Psoas muscle (tissue), 8 donors: Measurements from ENCODE around the gene ANAPC15. TPM values are rescaled to one million over a fixed set of nuclear protein-coding genes. Genes with fewer than 3 reads are reported as not detected.

Experiments used
- ATAC-seq, 4 donors: fragments of 200-7000 bp; cut with Tn5 transposase; one replicate each; pipeline ENCODE4 v1.9.1; 2020; ENCODE audit warnings: moderate library complexity in 3 of 4, mild to moderate bottlenecking in 2 of 4
- DNase-seq, 2 donors: peaks; one replicate each; pipeline ENCODE4 v3.0.0-alpha.2; 2020
- H3K27ac ChIP-seq: fragments of 200-600 bp; one replicate; pipeline ENCODE4 v1.8.0; 2022
- H3K27me3 ChIP-seq, 3 donors: fragments of 200-600 bp in 1 of 3; one replicate each; pipeline versions ENCODE4 v1.6.1 to v1.8.0; 2013 to 2022; ENCODE audit warnings: low read length in 2 of 3, mild to moderate bottlenecking in 2 of 3, moderate library complexity in 1 of 3; ENCODE audit not compliant: insufficient read depth in 3 of 3
- H3K36me3 ChIP-seq, 2 donors: fragments of 200-600 bp in 1 of 2; one replicate each; pipeline versions ENCODE4 v1.6.1 to v1.8.0; 2013 to 2022; ENCODE audit warnings: low read depth in 1 of 2, mild to moderate bottlenecking in 1 of 2, moderate library complexity in 1 of 2; ENCODE audit not compliant: insufficient read depth in 1 of 2
- H3K4me1 ChIP-seq: fragments of 200-600 bp; one replicate; pipeline ENCODE4 v1.8.0; 2022
- H3K4me3 ChIP-seq: fragments of 200-600 bp; one replicate; pipeline ENCODE4 v1.8.0; 2022; ENCODE audit warnings: mild to moderate bottlenecking
- H3K9me3 ChIP-seq: fragments of 200-600 bp; one replicate; pipeline ENCODE4 v1.8.0; 2022
- WGBS, 3 donors: extraction: QIAGEN DNeasy Blood & Tissue Kit; methylation state at CpG; one replicate each; pipeline versions ENCODE4 v1.1.6 to v1.1.7; 2013; 5-methylcytosine and 5-hydroxymethylcytosine counted together
- intact Hi-C, 2 donors: fragments of 100-400 bp; cut with DNase I; formaldehyde crosslinking; loops; one replicate each; pipeline versions ENCODE4 v1.11.0 to v1.14.2; 2022
- polyA plus RNA-seq, 3 donors: library from polyadenylated mRNA; stranded (reverse); fragments of 200-250 nt; gene quantifications; one replicate each; pipeline ENCODE4 v1.2.3, GENCODE V29; 2013
- total RNA-seq, 4 donors: library from RNA; stranded (reverse); fragmentation: NEBNext Ultra II Directional in 2 of 4; extraction: Animal tissue kit (Norgen Biotek cat#: 25700) in 2 of 4; gene quantifications; one replicate each; pipeline versions ENCODE4 v1.2.1 to v1.2.4, GENCODE V29; 2021 to 2023
- TF ChIP-seq, protein P1 (sequence below): fragments of 200-600 bp; IDR thresholded peaks from one replicate; pipeline ENCODE4 v1.8.0; 2022; ENCODE audit warnings: antibody characterized with exemption
- donor health status: healthy with polysubstance abuse.
- donor health status: DM: no; HTN: no; CAD: no; lungs with moderate emphysema.
- donor health status: Bipolar disorder and iron deficiency.
- donor health status: healthy.
- donor health status: DM: yes; HTN: yes; CAD: no.
- donor health status: DM: no; HTN: no; CAD: no.
- donor health status: DM: no; HTN: no; CAD: no.
- donor health status: DM: yes; HTN: yes; CAD: no.

Gene ANAPC15
- total and polyA plus RNA-seq, 7 donors = 32.7 to 49.2 (median 37.5) TPM

DNA sequence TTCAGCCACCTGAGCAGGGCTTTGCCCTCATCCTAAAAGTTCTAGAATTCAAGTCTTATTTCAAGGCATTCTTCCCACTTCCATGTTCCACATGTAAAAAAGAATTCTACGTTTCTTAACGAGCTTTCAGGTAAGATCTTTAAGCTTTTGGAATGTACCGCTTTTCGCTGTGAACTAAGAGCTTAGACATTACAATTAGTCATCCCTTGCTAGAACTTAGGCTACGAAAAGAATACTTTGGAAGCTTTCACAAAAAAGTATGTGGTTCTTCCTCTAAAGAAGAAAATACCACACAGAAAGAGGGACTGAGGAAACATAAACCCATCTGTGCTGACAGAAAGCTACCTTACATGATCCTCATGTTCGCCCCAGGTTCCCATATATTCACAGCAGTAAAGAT, 34.0 kb downstream of the ANAPC15 start:
- TF ChIP-seq, protein P1, sequence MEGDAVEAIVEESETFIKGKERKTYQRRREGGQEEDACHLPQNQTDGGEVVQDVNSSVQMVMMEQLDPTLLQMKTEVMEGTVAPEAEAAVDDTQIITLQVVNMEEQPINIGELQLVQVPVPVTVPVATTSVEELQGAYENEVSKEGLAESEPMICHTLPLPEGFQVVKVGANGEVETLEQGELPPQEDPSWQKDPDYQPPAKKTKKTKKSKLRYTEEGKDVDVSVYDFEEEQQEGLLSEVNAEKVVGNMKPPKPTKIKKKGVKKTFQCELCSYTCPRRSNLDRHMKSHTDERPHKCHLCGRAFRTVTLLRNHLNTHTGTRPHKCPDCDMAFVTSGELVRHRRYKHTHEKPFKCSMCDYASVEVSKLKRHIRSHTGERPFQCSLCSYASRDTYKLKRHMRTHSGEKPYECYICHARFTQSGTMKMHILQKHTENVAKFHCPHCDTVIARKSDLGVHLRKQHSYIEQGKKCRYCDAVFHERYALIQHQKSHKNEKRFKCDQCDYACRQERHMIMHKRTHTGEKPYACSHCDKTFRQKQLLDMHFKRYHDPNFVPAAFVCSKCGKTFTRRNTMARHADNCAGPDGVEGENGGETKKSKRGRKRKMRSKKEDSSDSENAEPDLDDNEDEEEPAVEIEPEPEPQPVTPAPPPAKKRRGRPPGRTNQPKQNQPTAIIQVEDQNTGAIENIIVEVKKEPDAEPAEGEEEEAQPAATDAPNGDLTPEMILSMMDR = no peak
- Histone ChIP-seq H3K36me3 (no peaks in the 10 kb centered on the region), H3K4me3 (no peak overlapping the region), H3K27me3 (no peaks in the 10 kb centered on the region), H3K4me1 (peaks cover 22% of the 10 kb centered on the region), H3K9me3 (no peaks in the 10 kb centered on the region), H3K27ac (peak overlapping the region; percentile 91)
- DNase-seq = no peak
- 77 to 90% (median 79%) methylated on average over 6 of the region's 6 CpGs for WGBS, 3 donors
- no peak for ATAC-seq
- intact Hi-C loops = loop anchor here in 1 of 2 donors (5.0 kb wide), 1 partner anchor 36 kb away; no protein-coding TSS in a partner anchor

DNA sequence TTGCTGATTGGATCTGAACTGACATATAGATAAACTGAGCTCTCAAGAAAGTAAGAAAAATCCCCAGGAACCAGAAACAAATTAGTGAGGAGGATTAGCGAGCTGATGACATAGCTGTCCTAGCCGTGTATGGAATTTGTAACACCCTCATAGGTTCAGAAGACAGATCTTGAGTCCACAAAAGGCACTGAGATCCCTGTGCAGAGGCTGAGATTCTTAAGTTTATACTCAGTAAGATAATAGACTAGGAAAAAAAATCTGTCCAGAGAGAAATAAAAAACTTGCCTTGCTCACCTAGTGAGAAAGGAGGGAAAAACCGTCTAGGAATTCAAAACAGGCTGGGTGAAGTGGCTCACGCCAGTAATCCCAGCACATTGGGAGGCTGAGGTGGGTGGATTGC, 36.7 kb downstream of the ANAPC15 start:
- ATAC-seq (no peak), DNase-seq (no peak)
- Histone ChIP-seq H3K4me3 (no peak overlapping the region), H3K27me3 (no peaks in the 10 kb centered on the region), H3K9me3 (no peaks in the 10 kb centered on the region), H3K36me3 (no peaks in the 10 kb centered on the region), H3K4me1 (peaks cover 27% of the 10 kb centered on the region), H3K27ac (no peak overlapping the region)
- WGBS, 3 donors = 80 to 94% (median 90%) methylated on average over 4 of the region's 4 CpGs
- TF ChIP-seq, protein P1 = no peak
- intact Hi-C loops = loop anchor here in 1 of 2 donors (5.0 kb wide), 1 partner anchor 33 kb away; no protein-coding TSS in a partner anchor

DNA sequence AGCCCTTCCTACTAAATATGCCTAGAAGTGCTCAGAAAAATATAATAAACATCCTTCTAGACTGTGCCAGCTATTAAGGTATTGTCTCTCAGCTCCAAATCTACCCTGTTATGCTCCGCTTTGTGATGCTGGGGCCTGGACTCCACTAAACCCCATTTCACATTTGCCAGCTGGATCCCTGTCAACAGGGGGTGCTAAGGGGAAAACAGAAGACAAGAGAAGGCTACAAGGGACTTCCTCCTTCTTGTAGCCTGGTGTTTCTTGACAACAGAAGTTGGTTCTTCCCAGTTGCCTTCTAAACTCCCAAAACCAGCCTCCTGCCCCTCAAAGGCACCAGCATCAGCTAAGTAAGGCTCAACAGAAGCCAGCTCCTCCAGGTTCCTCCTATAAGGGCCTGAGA, 37.4 kb downstream of the ANAPC15 start:
- intact Hi-C loops = loop anchor here in 1 of 2 donors (5.0 kb wide), 1 partner anchor 33 kb away; no protein-coding TSS in a partner anchor
- Histone ChIP-seq H3K36me3 (no peaks in the 10 kb centered on the region), H3K4me3 (no peak overlapping the region), H3K27me3 (no peaks in the 10 kb centered on the region), H3K4me1 (peaks cover 34% of the 10 kb centered on the region), H3K27ac (no peak overlapping the region), H3K9me3 (no peaks in the 10 kb centered on the region)
- TF ChIP-seq, protein P1 = no peak
- 86 to 97% (median 96%) methylated on average over 1 of the region's 1 CpG for WGBS, 3 donors
- ATAC-seq (no peak), DNase-seq (no peak)

DNA sequence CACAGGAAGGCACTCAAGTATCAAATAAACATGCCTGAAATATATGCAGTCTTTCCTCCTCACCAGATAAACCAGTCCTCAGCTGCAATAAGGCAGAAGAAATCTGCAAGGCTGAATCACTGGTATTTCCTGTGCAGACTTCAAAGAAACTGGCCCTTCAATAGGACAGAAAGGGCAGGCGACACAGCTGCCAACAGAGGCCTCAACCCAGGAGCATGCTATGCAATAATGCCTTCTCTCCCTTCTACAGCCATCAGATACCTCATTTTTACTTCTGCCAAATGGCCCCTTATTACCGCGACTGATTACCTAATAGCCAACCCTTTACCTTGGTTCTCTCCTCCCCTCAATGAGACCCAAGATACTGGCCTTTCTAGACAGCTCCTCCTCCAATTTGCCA, 40.1 kb downstream of the ANAPC15 start:
- H3K27ac ChIP-seq = peak overlapping the region; percentile 39
- intact Hi-C loops = no loop called here
- no peaks in the 10 kb centered on the region for H3K27me3 ChIP-seq
- H3K4me1 ChIP-seq = peaks cover 41% of the 10 kb centered on the region
- no peak for ATAC-seq
- no peak for DNase-seq
- TF ChIP-seq, protein P1 = no peak
- 79 to 82% (median 81%) methylated on average over 3 of the region's 3 CpGs for WGBS, 3 donors
- no peak overlapping the region for H3K4me3 ChIP-seq
- H3K36me3 ChIP-seq = peaks cover 2 to 5% of the 10 kb centered on the region in 2 donors
- H3K9me3 ChIP-seq = no peaks in the 10 kb centered on the region

DNA sequence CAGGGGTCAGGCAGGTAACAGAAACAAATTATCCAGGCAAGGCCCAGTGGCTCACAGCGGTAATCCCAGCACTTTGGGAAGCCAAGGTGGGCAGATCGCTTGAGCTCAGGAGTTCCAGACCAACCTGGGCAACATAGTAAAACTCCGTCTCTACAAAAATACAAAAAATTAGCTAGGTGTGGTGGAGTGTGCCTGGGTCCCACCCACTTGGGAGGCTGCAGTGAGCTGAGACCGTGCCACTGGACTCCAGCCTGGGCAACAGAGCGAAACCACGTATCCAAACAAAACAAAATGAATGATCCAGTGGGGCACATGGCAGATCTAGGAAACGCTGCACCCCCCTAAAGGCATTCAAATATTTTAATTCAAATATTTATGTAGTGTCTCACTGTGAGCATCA, 42.0 kb downstream of the ANAPC15 start:
- DNase-seq (no peak), ATAC-seq (no peak)
- peak overlapping the region; percentile 75 for H3K27ac ChIP-seq
- H3K36me3 ChIP-seq = peaks cover 5% of the 10 kb centered on the region in 2 donors
- H3K4me3 ChIP-seq = peak overlapping the region; percentile 44
- H3K4me1 ChIP-seq = peaks cover 50% of the 10 kb centered on the region
- TF ChIP-seq, protein P1 = no peak
- H3K9me3 ChIP-seq = no peaks in the 10 kb centered on the region
- no peaks in the 10 kb centered on the region for H3K27me3 ChIP-seq
- intact Hi-C loops = no loop called here
- 89 to 95% (median 92%) methylated on average over 7 of the region's 7 CpGs for WGBS, 3 donors
